HEK293 (cell line): ENCODE results near the gene DPY30.

Source experiments
- HOXA7 ChIP-seq: sonication (generic); formaldehyde crosslinking; IDR thresholded peaks from 2 replicates; pipeline ENCODE4 v1.8.1; 2022; ENCODE audit warnings: missing genetic modification reagents, borderline replicate concordance
- KLF16 ChIP-seq: fragments of 450-650 bp; formaldehyde crosslinking; IDR thresholded peaks from 2 replicates; pipeline ENCODE4 v1.5.1; 2017; ENCODE audit warnings: missing biosample characterization, missing genetic modification characterization
- KLF9 ChIP-seq: fragments of 450-650 bp; formaldehyde crosslinking; IDR thresholded peaks from 2 replicates; pipeline ENCODE4 v1.5.1; 2016; ENCODE audit warnings: missing biosample characterization, missing genetic modification characterization, low read depth
- MEIS1 ChIP-seq: sonication (generic); formaldehyde crosslinking; IDR thresholded peaks from 2 replicates; pipeline ENCODE4 v1.8.1; 2022; ENCODE audit warnings: missing genetic modification reagents, mild to moderate bottlenecking, borderline replicate concordance
- OSR2 ChIP-seq: fragments of 450-650 bp; formaldehyde crosslinking; IDR thresholded peaks from 2 replicates; pipeline ENCODE4 v1.5.1; 2016; ENCODE audit warnings: missing biosample characterization, missing genetic modification characterization
- YY1 ChIP-seq: fragments of 450-650 bp; formaldehyde crosslinking; IDR thresholded peaks from 2 replicates; pipeline ENCODE4 v1.5.1; 2018; ENCODE audit warnings: missing biosample characterization, missing genetic modification characterization
- ZBTB44 ChIP-seq: fragments of 450-650 bp; IDR thresholded peaks from 2 replicates; pipeline ENCODE4 v1.5.1; 2018; ENCODE audit warnings: missing biosample characterization, mild to moderate bottlenecking, missing genetic modification characterization
- ZBTB48 ChIP-seq: fragments of 450-650 bp; formaldehyde crosslinking; IDR thresholded peaks from 2 replicates; pipeline ENCODE4 v1.5.1; 2016; ENCODE audit warnings: missing biosample characterization, missing genetic modification characterization
- ZFP3 ChIP-seq: fragments of 450-650 bp; formaldehyde crosslinking; IDR thresholded peaks from 2 replicates; pipeline ENCODE4 v1.5.1; 2016; ENCODE audit warnings: low read depth, missing biosample characterization, missing genetic modification characterization
- ZFP37 ChIP-seq: fragments of 450-650 bp; formaldehyde crosslinking; IDR thresholded peaks from 2 replicates; pipeline ENCODE4 v1.5.1; 2016; ENCODE audit warnings: missing biosample characterization, missing genetic modification characterization
- ZNF155 ChIP-seq: fragments of 450-650 bp; formaldehyde crosslinking; IDR thresholded peaks from 2 replicates; pipeline ENCODE4 v1.5.1; 2016; ENCODE audit warnings: missing biosample characterization, missing genetic modification characterization
- ZNF16 ChIP-seq: fragments of 450-650 bp; formaldehyde crosslinking; IDR thresholded peaks from 2 replicates; pipeline ENCODE4 v1.5.1; 2016; ENCODE audit warnings: low read depth, missing biosample characterization, missing genetic modification characterization
- ZNF221 ChIP-seq: fragments of 450-650 bp; formaldehyde crosslinking; IDR thresholded peaks from 2 replicates; pipeline ENCODE4 v1.5.1; 2017; ENCODE audit warnings: missing biosample characterization, missing genetic modification characterization, borderline replicate concordance
- ZNF23 ChIP-seq: fragments of 450-650 bp; formaldehyde crosslinking; IDR thresholded peaks from 2 replicates; pipeline ENCODE4 v1.5.1; 2016; ENCODE audit warnings: missing biosample characterization, missing genetic modification characterization, borderline replicate concordance
- ZNF26 ChIP-seq: fragments of 450-650 bp; formaldehyde crosslinking; IDR thresholded peaks from 2 replicates; pipeline ENCODE4 v1.5.1; 2016; ENCODE audit warnings: missing biosample characterization, missing genetic modification characterization
- ZNF292 ChIP-seq: fragments of 450-650 bp; formaldehyde crosslinking; IDR thresholded peaks from 2 replicates; pipeline ENCODE4 v1.5.1; 2016; ENCODE audit warnings: low read depth, missing biosample characterization, missing genetic modification characterization, borderline replicate concordance
- ZNF311 ChIP-seq: fragments of 450-650 bp; formaldehyde crosslinking; IDR thresholded peaks from 2 replicates; pipeline ENCODE4 v1.5.1; 2017; ENCODE audit warnings: missing biosample characterization, missing genetic modification characterization, borderline replicate concordance
- ZNF423 ChIP-seq: fragments of 450-650 bp; formaldehyde crosslinking; IDR thresholded peaks from 2 replicates; pipeline ENCODE4 v1.5.1; 2016; ENCODE audit warnings: missing biosample characterization, missing genetic modification characterization
- ZNF561 ChIP-seq: fragments of 450-650 bp; IDR thresholded peaks from 2 replicates; pipeline ENCODE4 v1.5.1; 2018; ENCODE audit warnings: missing biosample characterization, missing genetic modification characterization, borderline replicate concordance
- ZNF747 ChIP-seq: fragments of 450-650 bp; formaldehyde crosslinking; IDR thresholded peaks from 2 replicates; pipeline ENCODE4 v1.5.1; 2016; ENCODE audit warnings: missing biosample characterization, missing genetic modification characterization
- ZNF76 ChIP-seq: fragments of 450-650 bp; formaldehyde crosslinking; IDR thresholded peaks from 2 replicates; pipeline ENCODE4; 2016; ENCODE audit warnings: low read depth, missing biosample characterization, missing genetic modification characterization, borderline replicate concordance
- ZNF777 ChIP-seq: fragments of 450-650 bp; formaldehyde crosslinking; IDR thresholded peaks from 2 replicates; pipeline ENCODE4 v1.5.1; 2017; ENCODE audit warnings: missing biosample characterization, missing genetic modification characterization, borderline replicate concordance
- ZNF792 ChIP-seq: fragments of 450-650 bp; formaldehyde crosslinking; IDR thresholded peaks from 2 replicates; pipeline ENCODE4 v1.5.1; 2016; ENCODE audit warnings: missing biosample characterization, missing genetic modification characterization
- ZSCAN30 ChIP-seq: fragments of 450-650 bp; IDR thresholded peaks from 2 replicates; pipeline ENCODE4 v1.5.1; 2018; ENCODE audit warnings: missing biosample characterization, mild to moderate bottlenecking, missing genetic modification characterization, moderate library complexity
- TF ChIP-seq, protein P1 (sequence below): fragments of 450-650 bp; formaldehyde crosslinking; IDR thresholded peaks from 2 replicates; pipeline ENCODE4 v1.5.1; 2016; ENCODE audit warnings: missing biosample characterization, missing genetic modification characterization, borderline replicate concordance

The DPY30 gene

GRCh38 chr2:32063310-32064020 lies 23.9 kb upstream of the DPY30 start, which contains the start of gene SPAST (continued):
- TF ChIP-seq ZBTB44 (tag by site-specific recombination) (no peak), ZNF155 (tag by site-specific recombination) (no peak), ZNF561 (tag by site-specific recombination) (0 out of 2 replicates have a peak, but pooled peaks have one; percentile 34), ZNF292 (tag by site-specific recombination) (no peak), ZNF16 (tag by site-specific recombination) (no peak), ZNF26 (tag by site-specific recombination) (no peak), MEIS1 (CRISPR knock-in tag) (no peak), ZNF747 (no peak), ZNF777 (tag by site-specific recombination) (no peak), ZNF792 (tag by site-specific recombination) (no peak), KLF9 (peak; percentile 94), OSR2 (tag by site-specific recombination) (peak; percentile 58; the same call in 1 of the 2 replicates), ZFP37 (tag by site-specific recombination) (no peak), HOXA7 (CRISPR knock-in tag) (no peak), ZFP3 (tag by site-specific recombination) (no peak), ZNF311 (no peak), ZSCAN30 (tag by site-specific recombination) (peak; percentile 54), ZNF423 (tag by site-specific recombination) (no peak), ZNF23 (tag by site-specific recombination) (no peak), KLF16 (peak; percentile 59; the same call in 1 of the 2 replicates), YY1 (tag by site-specific recombination) (0 out of 2 replicates have a peak, but pooled peaks have one; percentile 24), ZBTB48 (no peak), ZNF76 (tag by site-specific recombination) (peak; percentile 87), ZNF221 (no peak)
- TF ChIP-seq, protein P1, sequence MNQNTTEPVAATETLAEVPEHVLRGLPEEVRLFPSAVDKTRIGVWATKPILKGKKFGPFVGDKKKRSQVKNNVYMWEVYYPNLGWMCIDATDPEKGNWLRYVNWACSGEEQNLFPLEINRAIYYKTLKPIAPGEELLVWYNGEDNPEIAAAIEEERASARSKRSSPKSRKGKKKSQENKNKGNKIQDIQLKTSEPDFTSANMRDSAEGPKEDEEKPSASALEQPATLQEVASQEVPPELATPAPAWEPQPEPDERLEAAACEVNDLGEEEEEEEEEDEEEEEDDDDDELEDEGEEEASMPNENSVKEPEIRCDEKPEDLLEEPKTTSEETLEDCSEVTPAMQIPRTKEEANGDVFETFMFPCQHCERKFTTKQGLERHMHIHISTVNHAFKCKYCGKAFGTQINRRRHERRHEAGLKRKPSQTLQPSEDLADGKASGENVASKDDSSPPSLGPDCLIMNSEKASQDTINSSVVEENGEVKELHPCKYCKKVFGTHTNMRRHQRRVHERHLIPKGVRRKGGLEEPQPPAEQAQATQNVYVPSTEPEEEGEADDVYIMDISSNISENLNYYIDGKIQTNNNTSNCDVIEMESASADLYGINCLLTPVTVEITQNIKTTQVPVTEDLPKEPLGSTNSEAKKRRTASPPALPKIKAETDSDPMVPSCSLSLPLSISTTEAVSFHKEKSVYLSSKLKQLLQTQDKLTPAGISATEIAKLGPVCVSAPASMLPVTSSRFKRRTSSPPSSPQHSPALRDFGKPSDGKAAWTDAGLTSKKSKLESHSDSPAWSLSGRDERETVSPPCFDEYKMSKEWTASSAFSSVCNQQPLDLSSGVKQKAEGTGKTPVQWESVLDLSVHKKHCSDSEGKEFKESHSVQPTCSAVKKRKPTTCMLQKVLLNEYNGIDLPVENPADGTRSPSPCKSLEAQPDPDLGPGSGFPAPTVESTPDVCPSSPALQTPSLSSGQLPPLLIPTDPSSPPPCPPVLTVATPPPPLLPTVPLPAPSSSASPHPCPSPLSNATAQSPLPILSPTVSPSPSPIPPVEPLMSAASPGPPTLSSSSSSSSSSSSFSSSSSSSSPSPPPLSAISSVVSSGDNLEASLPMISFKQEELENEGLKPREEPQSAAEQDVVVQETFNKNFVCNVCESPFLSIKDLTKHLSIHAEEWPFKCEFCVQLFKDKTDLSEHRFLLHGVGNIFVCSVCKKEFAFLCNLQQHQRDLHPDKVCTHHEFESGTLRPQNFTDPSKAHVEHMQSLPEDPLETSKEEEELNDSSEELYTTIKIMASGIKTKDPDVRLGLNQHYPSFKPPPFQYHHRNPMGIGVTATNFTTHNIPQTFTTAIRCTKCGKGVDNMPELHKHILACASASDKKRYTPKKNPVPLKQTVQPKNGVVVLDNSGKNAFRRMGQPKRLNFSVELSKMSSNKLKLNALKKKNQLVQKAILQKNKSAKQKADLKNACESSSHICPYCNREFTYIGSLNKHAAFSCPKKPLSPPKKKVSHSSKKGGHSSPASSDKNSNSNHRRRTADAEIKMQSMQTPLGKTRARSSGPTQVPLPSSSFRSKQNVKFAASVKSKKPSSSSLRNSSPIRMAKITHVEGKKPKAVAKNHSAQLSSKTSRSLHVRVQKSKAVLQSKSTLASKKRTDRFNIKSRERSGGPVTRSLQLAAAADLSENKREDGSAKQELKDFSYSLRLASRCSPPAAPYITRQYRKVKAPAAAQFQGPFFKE = no peak
